Placental epithelial cell (primary cell): Measurements from ENCODE around the gene BANP. TPM values are rescaled to one million over a fixed set of nuclear protein-coding genes. Genes with fewer than 3 reads are reported as not detected.

ENCODE experiments used
- small RNA-seq: library from RNA; depleted of rRNA; stranded (forward); fragments of <200 nt; gene quantifications from one replicate; pipeline ENCODE3, GENCODE V24; 2012
- total RNA-seq: library from RNA; depleted of rRNA; stranded (reverse); fragments of >200 nt; gene quantifications from 2 replicates; pipeline ENCODE4 v1.2.3, GENCODE V29; 2012

Gene BANP
- total RNA-seq, result 28.8 and 44.8 TPM in 2 replicates

GRCh38 chr16:87950765-87951551 lies at the start of gene BANP:
BANP (plus strand) TSS chr16:87951434; CDS start chr16:87975116, 23,682 bp downstream.

GRCh38 chr16:87936375-87937230 lies 14.6 kb upstream of the BANP start, which contains the start of gene CA5A:
CA5A (minus strand) TSS chr16:87936529; CDS start chr16:87936450, 79 bp downstream.

Small RNAs within 50 kb of the gene (small RNA-seq; reads per million reads assigned to genes)
- not detected for gene AC127455.1

Other genes with a start within 250 kb of the BANP start
- 9.2 and 29.8 TPM in 2 replicates for gene KLHDC4, start 185.4 kb upstream of the BANP start, total RNA-seq
- gene SLC7A5, start 81.9 kb upstream of the BANP start, total RNA-seq, result 32.6 and 181 TPM in 2 replicates
- not detected in 2 replicates for gene CA5A, start 14.9 kb upstream of the BANP start, total RNA-seq